Measurements from ENCODE around the gene SAMSN1.

SAMSN1 gene

GRCh38 chr21:14562959-14563358 lies 16.8 kb upstream of the SAMSN1 start:
- Histone ChIP-seq H3K4me3 (replicated peaks; ENCODE audit: low read depth, low read length) (no peak overlapping the region), H3K27me3 (replicated peaks; ENCODE audit: control insufficient read depth, insufficient read depth, low read length) (no peaks in the 10 kb centered on the region), H3K36me3 (ENCODE audit: control insufficient read depth, insufficient read depth, low read length) (no peaks in the 10 kb centered on the region)
- TF ChIP-seq, protein P1, sequence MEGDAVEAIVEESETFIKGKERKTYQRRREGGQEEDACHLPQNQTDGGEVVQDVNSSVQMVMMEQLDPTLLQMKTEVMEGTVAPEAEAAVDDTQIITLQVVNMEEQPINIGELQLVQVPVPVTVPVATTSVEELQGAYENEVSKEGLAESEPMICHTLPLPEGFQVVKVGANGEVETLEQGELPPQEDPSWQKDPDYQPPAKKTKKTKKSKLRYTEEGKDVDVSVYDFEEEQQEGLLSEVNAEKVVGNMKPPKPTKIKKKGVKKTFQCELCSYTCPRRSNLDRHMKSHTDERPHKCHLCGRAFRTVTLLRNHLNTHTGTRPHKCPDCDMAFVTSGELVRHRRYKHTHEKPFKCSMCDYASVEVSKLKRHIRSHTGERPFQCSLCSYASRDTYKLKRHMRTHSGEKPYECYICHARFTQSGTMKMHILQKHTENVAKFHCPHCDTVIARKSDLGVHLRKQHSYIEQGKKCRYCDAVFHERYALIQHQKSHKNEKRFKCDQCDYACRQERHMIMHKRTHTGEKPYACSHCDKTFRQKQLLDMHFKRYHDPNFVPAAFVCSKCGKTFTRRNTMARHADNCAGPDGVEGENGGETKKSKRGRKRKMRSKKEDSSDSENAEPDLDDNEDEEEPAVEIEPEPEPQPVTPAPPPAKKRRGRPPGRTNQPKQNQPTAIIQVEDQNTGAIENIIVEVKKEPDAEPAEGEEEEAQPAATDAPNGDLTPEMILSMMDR (IDR thresholded peaks at IDR 0.05; ENCODE audit: insufficient read depth, low read length, poor library complexity, severe bottlenecking) = no peak
- DNase-seq (ENCODE audit: extremely low read depth, insufficient read length) = no peak

DNA sequence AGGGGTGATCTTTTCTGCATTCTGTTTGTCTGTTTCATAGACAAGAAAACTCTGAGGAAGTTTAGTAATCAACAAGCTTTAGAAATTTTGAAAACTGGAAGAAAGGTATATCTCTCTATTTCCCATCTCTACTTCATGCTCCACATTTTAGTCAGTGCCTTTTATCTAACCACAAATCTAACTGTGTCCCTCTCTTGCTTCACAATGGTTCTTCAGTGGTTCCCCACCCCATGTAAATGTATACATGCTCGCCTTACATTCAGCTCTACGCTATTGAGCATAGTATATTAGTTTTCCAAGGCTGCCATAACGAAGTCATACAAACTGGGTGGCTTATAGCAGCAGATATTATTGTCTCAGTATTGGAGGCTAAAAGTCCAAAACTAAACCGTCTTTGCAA lies 14.4 kb upstream of the SAMSN1 start:
- H3K36me3 ChIP-seq (ENCODE audit: control insufficient read depth, insufficient read depth, low read length) = no peaks in the 10 kb centered on the region
- no peaks in the 10 kb centered on the region for H3K27me3 ChIP-seq (replicated peaks; ENCODE audit: control insufficient read depth, insufficient read depth, low read length)
- DNase-seq (ENCODE audit: extremely low read depth, insufficient read length) = no peak
- TF ChIP-seq, protein P1 (IDR thresholded peaks at IDR 0.05; ENCODE audit: insufficient read depth, low read length, poor library complexity, severe bottlenecking) = no peak
- no peak overlapping the region for H3K4me3 ChIP-seq (replicated peaks; ENCODE audit: low read depth, low read length)

- Histone ChIP-seq H3K27me3 (replicated peaks; ENCODE audit: control insufficient read depth, insufficient read depth, low read length) (no peaks in the 10 kb centered on the region), H3K4me3 (replicated peaks; ENCODE audit: low read depth, low read length) (no peak overlapping the region), H3K36me3 (ENCODE audit: control insufficient read depth, insufficient read depth, low read length) (no peaks in the 10 kb centered on the region)
- no peak for DNase-seq (ENCODE audit: extremely low read depth, insufficient read length)
- TF ChIP-seq, protein P1 (IDR thresholded peaks at IDR 0.05; ENCODE audit: insufficient read depth, low read length, poor library complexity, severe bottlenecking) = no peak
Observed at GRCh38 chr21:14560139-14560538, 14.0 kb upstream of the SAMSN1 start.

DNA sequence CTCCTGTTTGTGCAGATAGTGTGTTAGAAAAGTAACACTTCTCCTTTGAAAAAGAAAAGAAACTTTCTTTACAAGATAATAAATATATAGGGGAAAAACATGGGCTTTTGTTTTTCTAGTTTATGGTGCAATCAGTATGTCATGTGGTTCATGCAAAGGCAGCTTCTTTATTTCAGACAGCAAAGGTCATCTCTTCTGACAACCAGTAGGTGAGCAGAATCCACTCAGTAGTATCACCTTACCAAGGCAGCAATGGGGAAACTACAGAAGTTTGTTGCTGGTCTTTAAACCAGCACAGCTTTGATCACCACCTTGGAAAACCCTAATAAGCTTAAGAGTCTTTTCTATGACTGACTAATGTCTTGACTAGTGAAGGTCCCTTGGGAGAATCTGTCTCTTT lies 13.0 kb upstream of the SAMSN1 start:
- no peaks in the 10 kb centered on the region for H3K27me3 ChIP-seq (replicated peaks; ENCODE audit: control insufficient read depth, insufficient read depth, low read length)
- no peak for DNase-seq (ENCODE audit: extremely low read depth, insufficient read length)

DNA sequence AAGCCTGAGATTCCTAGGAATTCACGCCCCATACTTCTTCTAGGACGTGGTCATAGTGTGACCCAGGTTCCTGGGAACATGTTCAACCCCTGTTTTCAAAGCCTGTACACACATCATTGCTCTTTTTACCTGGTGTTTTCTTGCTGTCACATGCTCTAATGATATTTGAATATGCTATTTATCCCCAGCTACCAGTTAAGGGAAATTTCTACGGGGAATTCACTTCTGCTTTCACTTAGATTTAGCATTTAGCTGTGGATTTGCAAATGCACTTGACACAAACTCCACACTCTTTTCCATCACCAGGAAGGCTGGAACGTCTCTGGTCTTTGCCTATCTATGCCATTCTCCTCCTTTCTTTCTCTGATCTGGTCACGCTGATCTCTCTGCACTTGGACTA lies 11.3 kb upstream of the SAMSN1 start:
- no peak for DNase-seq (ENCODE audit: extremely low read depth, insufficient read length)
- Histone ChIP-seq H3K36me3 (ENCODE audit: control insufficient read depth, insufficient read depth, low read length) (no peaks in the 10 kb centered on the region), H3K27me3 (replicated peaks; ENCODE audit: control insufficient read depth, insufficient read depth, low read length) (no peaks in the 10 kb centered on the region), H3K4me3 (replicated peaks; ENCODE audit: low read depth, low read length) (peak overlapping the region; percentile 26)
- TF ChIP-seq, protein P1 (IDR thresholded peaks at IDR 0.05; ENCODE audit: insufficient read depth, low read length, poor library complexity, severe bottlenecking) = no peak

More for the DNA sequence above, 13.0 kb upstream of the SAMSN1 start:
- TF ChIP-seq, protein P1 (IDR thresholded peaks at IDR 0.05; ENCODE audit: insufficient read depth, low read length, poor library complexity, severe bottlenecking) = no peak
- Histone ChIP-seq H3K36me3 (ENCODE audit: control insufficient read depth, insufficient read depth, low read length) (no peaks in the 10 kb centered on the region), H3K4me3 (replicated peaks; ENCODE audit: low read depth, low read length) (no peak overlapping the region)

DNA sequence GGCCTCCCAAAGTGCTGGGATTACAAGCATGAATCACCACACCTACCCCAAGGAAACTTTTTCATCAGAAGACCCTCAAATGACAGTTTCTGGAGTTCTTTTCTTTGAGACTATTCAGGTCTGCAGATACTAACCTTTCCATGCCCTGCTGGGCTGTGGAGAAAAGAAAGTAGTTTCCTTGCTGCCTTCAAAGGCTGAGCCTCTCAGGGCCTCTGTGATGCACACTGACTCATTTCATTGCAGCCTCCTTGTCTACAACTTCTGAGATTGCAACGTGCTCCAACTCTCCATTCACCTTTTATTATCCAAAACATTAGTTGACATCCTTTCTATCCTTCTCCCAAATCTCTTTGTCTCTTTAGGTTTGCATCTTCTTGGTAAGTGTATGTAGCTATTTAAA lies 8.8 kb upstream of the SAMSN1 start:
- TF ChIP-seq, protein P1 (IDR thresholded peaks at IDR 0.05; ENCODE audit: insufficient read depth, low read length, poor library complexity, severe bottlenecking) = no peak
- H3K4me3 ChIP-seq (replicated peaks; ENCODE audit: low read depth, low read length) = no peak overlapping the region
- DNase-seq (ENCODE audit: extremely low read depth, insufficient read length) = no peak
- H3K36me3 ChIP-seq (ENCODE audit: control insufficient read depth, insufficient read depth, low read length) = no peaks in the 10 kb centered on the region
- H3K27me3 ChIP-seq (replicated peaks; ENCODE audit: control insufficient read depth, insufficient read depth, low read length) = no peaks in the 10 kb centered on the region

All from GM06990 (cell line).